HL-60/S4 treated with retinoic acid at 250 ng/mL for 4 days and 3 days (cell line): ENCODE measurements around the gene AGRN.
"Not testable (repeated sequence)": the region's sequence is repeated elsewhere in the genome, so short reads cannot be mapped to it uniquely, and the experiment has no call there.

ENCODE experiments used
- in situ Hi-C: fragments of 300-500 bp; cut with MboI; formaldehyde crosslinking; loops from 2 replicates; pipeline ENCODE4 v1.7.0; 2022; ENCODE audit warnings: low sequenced_read_pairs

AGRN gene

GRCh38 chr1:1063945-1064831 lies 44.3 kb downstream of the AGRN start:
- in situ Hi-C loops = no loop called here

GRCh38 chr1:1065265-1065939 lies 45.5 kb downstream of the AGRN start:
- in situ Hi-C loops = no loop called here

- in situ Hi-C loops = not testable (repeated sequence)
These were observed 46.0 kb downstream of the AGRN start for GRCh38 chr1:1065940-1066304.

- in situ Hi-C loops = no loop called here
These were observed 46.7 kb downstream of the AGRN start for GRCh38 chr1:1066403-1067283.

GRCh38 chr1:1067284-1067859 lies 47.5 kb downstream of the AGRN start:
- in situ Hi-C loops = no loop called here

- in situ Hi-C loops = no loop called here
These were observed 48.1 kb downstream of the AGRN start for GRCh38 chr1:1067860-1068516.

- in situ Hi-C loops = no loop called here
These were observed 48.7 kb downstream of the AGRN start for GRCh38 chr1:1068517-1069055.

GRCh38 chr1:1069056-1069710 lies 49.3 kb downstream of the AGRN start:
- in situ Hi-C loops = no loop called here

- in situ Hi-C loops = no loop called here
These were observed 50.1 kb downstream of the AGRN start for GRCh38 chr1:1069711-1070676.

- in situ Hi-C loops = no loop called here
These were observed 51.8 kb downstream of the AGRN start for GRCh38 chr1:1071486-1072298.

- in situ Hi-C loops = no loop called here
These were observed 52.5 kb downstream of the AGRN start for GRCh38 chr1:1072299-1072848.

GRCh38 chr1:1072849-1073742 lies 53.2 kb downstream of the AGRN start:
- in situ Hi-C loops = no loop called here

GRCh38 chr1:1073743-1074587 lies 54.0 kb downstream of the AGRN start, which contains the start of gene RNF223:
TSS of gene RNF223 (minus strand) at chr1:1074306. CDS start at chr1:1072566, 1,740 bp downstream.
- in situ Hi-C loops = no loop called here

- in situ Hi-C loops = no loop called here
These were observed 54.8 kb downstream of the AGRN start for GRCh38 chr1:1074631-1075147.
